ENCODE results near the gene SHLD1.
"Not testable (repeated sequence)": the region's sequence is repeated elsewhere in the genome, so short reads cannot be mapped to it uniquely, and the experiment has no call there.

SHLD1 gene

GRCh38 chr20:5716953-5717352 is 33.2 kb upstream of the SHLD1 start:
- no peaks in the 10 kb centered on the region for H4K20me1 ChIP-seq
- H3K4me3 ChIP-seq, result no peak overlapping the region
- no peak overlapping the region for H3K4me2 ChIP-seq
- H3K9ac ChIP-seq, result no peak overlapping the region
- H3K36me3 ChIP-seq, result no peaks in the 10 kb centered on the region
- peaks cover 8 to 33% (median 15%) of the 10 kb centered on the region in 10 experiments for H3K4me1 ChIP-seq
- peaks cover 0 to 24% (median 9%) of the 10 kb centered on the region in 11 experiments; a peak in 15 of 22 replicates for H3K9me3 ChIP-seq (replicated peaks in 1 of 11)
- H3K27me3 ChIP-seq, result no peaks in the 10 kb centered on the region
- TF ChIP-seq Cebpa-rat (IDR thresholded peaks at IDR 0.05), result no peak
- no peak overlapping the region for H3K27ac ChIP-seq

- Histone ChIP-seq H3K27me3 (no peaks in the 10 kb centered on the region), H3K4me1 (peaks cover 10 to 46% (median 19%) of the 10 kb centered on the region in 10 experiments)
Measured at GRCh38 chr20:5718896-5719595, 31.2 kb upstream of the SHLD1 start.

GRCh38 chr20:5719861-5720403 is 30.3 kb upstream of the SHLD1 start:
- H3K9ac ChIP-seq, result no peak overlapping the region
- H3K36me3 ChIP-seq, result no peaks in the 10 kb centered on the region
- no peak for TF ChIP-seq Cebpa-rat (IDR thresholded peaks at IDR 0.05)
- peak overlapping the region in 5 of 11 experiments; percentile 19 to 63 (median 43); a peak in 9 of 22 replicates for H3K4me2 ChIP-seq
- H4K20me1 ChIP-seq, result no peaks in the 10 kb centered on the region
- H3K27ac ChIP-seq, result no peak overlapping the region
- H3K9me3 ChIP-seq (replicated peaks in 1 of 11), result peaks cover 0 to 24% (median 9%) of the 10 kb centered on the region in 11 experiments; a peak in 15 of 22 replicates
- no peaks in the 10 kb centered on the region for H3K27me3 ChIP-seq
- peaks cover 9 to 46% (median 22%) of the 10 kb centered on the region in 10 experiments for H3K4me1 ChIP-seq
- no peak overlapping the region for H3K4me3 ChIP-seq

More at GRCh38 chr20:5718896-5719595, 31.2 kb upstream of the SHLD1 start:
- TF ChIP-seq Cebpa-rat (IDR thresholded peaks at IDR 0.05), result no peak
- Histone ChIP-seq H3K9me3 (replicated peaks in 1 of 11) (peaks cover 0 to 24% (median 9%) of the 10 kb centered on the region in 11 experiments; a peak in 15 of 22 replicates), H3K9ac (no peak overlapping the region), H3K36me3 (no peaks in the 10 kb centered on the region), H3K4me3 (no peak overlapping the region), H4K20me1 (no peaks in the 10 kb centered on the region), H3K27ac (no peak overlapping the region), H3K4me2 (peak overlapping the region in 3 of 11 experiments; percentile 43 to 63 (median 57); a peak in 4 of 22 replicates)

GRCh38 chr20:5720696-5721095 is 29.5 kb upstream of the SHLD1 start:
- no peaks in the 10 kb centered on the region for H3K36me3 ChIP-seq
- H3K9me3 ChIP-seq (replicated peaks in 1 of 11), result peaks cover 0 to 16% (median 6%) of the 10 kb centered on the region in 11 experiments; a peak in 7 of 22 replicates
- H3K27me3 ChIP-seq, result no peaks in the 10 kb centered on the region
- no peak overlapping the region for H3K27ac ChIP-seq
- TF ChIP-seq Cebpa-rat (IDR thresholded peaks at IDR 0.05), result no peak
- H3K4me3 ChIP-seq, result no peak overlapping the region
- H3K4me1 ChIP-seq, result peaks cover 10 to 52% (median 29%) of the 10 kb centered on the region in 10 experiments; a peak in 19 of 20 replicates
- H3K9ac ChIP-seq, result no peak overlapping the region
- peak overlapping the region in 4 of 11 experiments; percentile 40 to 63 (median 50); a peak in 6 of 22 replicates for H3K4me2 ChIP-seq
- H4K20me1 ChIP-seq, result no peaks in the 10 kb centered on the region

- not testable (repeated sequence) for H4K20me1 ChIP-seq; H3K27ac ChIP-seq; H3K27me3 ChIP-seq; H3K36me3 ChIP-seq; H3K9me3 ChIP-seq (replicated peaks in 1 of 11); H3K4me2 ChIP-seq; H3K4me3 ChIP-seq; H3K9ac ChIP-seq
- H3K4me1 ChIP-seq, result peaks cover 10 to 59% (median 31%) of the 10 kb centered on the region in 10 experiments; a peak in 19 of 20 replicates
Measured at GRCh38 chr20:5721356-5721755, 28.8 kb upstream of the SHLD1 start.

GRCh38 chr20:5722927-5723326 is 27.3 kb upstream of the SHLD1 start:
- peak overlapping the region in 4 of 11 experiments; percentile 47 to 84 (median 70); a peak in 4 of 22 replicates for H3K27ac ChIP-seq
- H4K20me1 ChIP-seq, result no peaks in the 10 kb centered on the region
- H3K4me1 ChIP-seq, result peaks cover 10 to 75% (median 33%) of the 10 kb centered on the region in 10 experiments; a peak in 19 of 20 replicates
- H3K4me3 ChIP-seq, result no peak overlapping the region
- TF ChIP-seq Cebpa-rat (IDR thresholded peaks at IDR 0.05), result no peak
- no peaks in the 10 kb centered on the region for H3K27me3 ChIP-seq
- peak overlapping the region in 3 of 11 experiments; percentile 6 to 82 (median 23); a peak in 3 of 22 replicates for H3K4me2 ChIP-seq
- H3K9me3 ChIP-seq (replicated peaks in 1 of 11), result peaks cover 6 to 11% (median 10%) of the 10 kb centered on the region in 11 experiments; a peak in 14 of 22 replicates
- no peak overlapping the region for H3K9ac ChIP-seq
- H3K36me3 ChIP-seq, result no peaks in the 10 kb centered on the region

GRCh38 chr20:5725183-5725463 is 25.1 kb upstream of the SHLD1 start:
- H3K4me2 ChIP-seq, result peak overlapping the region; percentile 37 to 87 (median 71)
- H3K9ac ChIP-seq, result peak overlapping the region in 6 of 11 experiments; percentile 23 to 69 (median 48); a peak in 12 of 22 replicates

GRCh38 chr20:5727018-5727515 is 23.1 kb upstream of the SHLD1 start:
- peak overlapping the region in 1 of 11 experiments; percentile 1; a peak in 1 of 22 replicates for H3K27ac ChIP-seq
- H3K36me3 ChIP-seq, result no peaks in the 10 kb centered on the region
- H3K27me3 ChIP-seq, result no peaks in the 10 kb centered on the region
- no peak overlapping the region for H3K9ac ChIP-seq
- no peaks in the 10 kb centered on the region for H4K20me1 ChIP-seq
- H3K4me1 ChIP-seq, result peaks cover 10 to 56% (median 25%) of the 10 kb centered on the region in 10 experiments; a peak in 19 of 20 replicates
- H3K9me3 ChIP-seq (replicated peaks in 1 of 11), result peaks cover 6 to 11% (median 10%) of the 10 kb centered on the region in 11 experiments; a peak in 14 of 22 replicates
- no peak overlapping the region for H3K4me2 ChIP-seq
- TF ChIP-seq Cebpa-rat (IDR thresholded peaks at IDR 0.05), result no peak
- H3K4me3 ChIP-seq, result no peak overlapping the region

More at GRCh38 chr20:5725183-5725463, 25.1 kb upstream of the SHLD1 start:
- H3K27me3 ChIP-seq, H4K20me1 ChIP-seq, H3K36me3 ChIP-seq, H3K4me3 ChIP-seq: not testable (repeated sequence)
- Histone ChIP-seq H3K4me1 (peaks cover 10 to 65% (median 29%) of the 10 kb centered on the region in 10 experiments; a peak in 19 of 20 replicates), H3K9me3 (replicated peaks in 1 of 11) (peaks cover 6 to 11% (median 10%) of the 10 kb centered on the region in 11 experiments; a peak in 14 of 22 replicates), H3K27ac (peak overlapping the region in 10 of 11 experiments; percentile 41 to 84 (median 71); a peak in 21 of 22 replicates)

- Histone ChIP-seq H3K36me3 (no peaks in the 10 kb centered on the region), H3K4me2 (no peak overlapping the region; a peak in 1 of 22 replicates), H3K9me3 (replicated peaks in 1 of 11) (peaks cover 6 to 11% (median 10%) of the 10 kb centered on the region in 11 experiments; a peak in 14 of 22 replicates), H3K4me1 (peaks cover 10 to 39% (median 16%) of the 10 kb centered on the region in 10 experiments; a peak in 19 of 20 replicates), H3K4me3 (no peak overlapping the region), H3K27ac (no peak overlapping the region), H4K20me1 (no peaks in the 10 kb centered on the region), H3K27me3 (no peaks in the 10 kb centered on the region), H3K9ac (no peak overlapping the region)
- no peak for TF ChIP-seq Cebpa-rat (IDR thresholded peaks at IDR 0.05)
Measured at GRCh38 chr20:5729348-5729747, 20.9 kb upstream of the SHLD1 start.
